ENCODE measurements around the gene HMCES.

The HMCES gene

DNA sequence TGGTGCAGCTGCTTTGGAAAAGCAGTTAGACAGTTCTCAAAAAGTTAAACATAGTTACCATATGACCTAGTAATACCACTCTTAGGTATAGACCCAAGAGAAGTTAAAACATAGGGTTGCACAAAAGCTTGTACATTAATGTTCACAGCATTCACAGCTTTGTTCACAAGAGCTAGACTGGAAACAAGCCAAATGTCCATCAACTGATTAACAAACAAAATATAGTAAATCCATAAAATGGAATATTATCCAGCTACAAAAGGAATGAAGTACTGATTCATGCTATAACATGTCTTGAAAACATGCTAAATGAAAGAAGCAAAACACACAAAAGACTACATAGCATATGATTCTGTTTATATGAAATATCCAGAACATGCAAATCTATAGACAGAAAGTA lies 32.0 kb upstream of the HMCES start:
- no peak for DNase-seq (ENCODE audit: low read depth)
- no peak overlapping the region for H3K4me3 ChIP-seq (replicated peaks; ENCODE audit: low read depth, low read length)
- TF ChIP-seq CTCF (IDR thresholded peaks at IDR 0.05; ENCODE audit: low read length, missing control alignments), result no peak

GRCh38 chr3:129248286-129248979 lies 30.2 kb upstream of the HMCES start:
- TF ChIP-seq CTCF (IDR thresholded peaks at IDR 0.05; ENCODE audit: low read length, missing control alignments), result no peak
- DNase-seq (ENCODE audit: low read depth), result no peak
- H3K4me3 ChIP-seq (replicated peaks; ENCODE audit: low read depth, low read length), result peak overlapping the region; percentile 99

DNA sequence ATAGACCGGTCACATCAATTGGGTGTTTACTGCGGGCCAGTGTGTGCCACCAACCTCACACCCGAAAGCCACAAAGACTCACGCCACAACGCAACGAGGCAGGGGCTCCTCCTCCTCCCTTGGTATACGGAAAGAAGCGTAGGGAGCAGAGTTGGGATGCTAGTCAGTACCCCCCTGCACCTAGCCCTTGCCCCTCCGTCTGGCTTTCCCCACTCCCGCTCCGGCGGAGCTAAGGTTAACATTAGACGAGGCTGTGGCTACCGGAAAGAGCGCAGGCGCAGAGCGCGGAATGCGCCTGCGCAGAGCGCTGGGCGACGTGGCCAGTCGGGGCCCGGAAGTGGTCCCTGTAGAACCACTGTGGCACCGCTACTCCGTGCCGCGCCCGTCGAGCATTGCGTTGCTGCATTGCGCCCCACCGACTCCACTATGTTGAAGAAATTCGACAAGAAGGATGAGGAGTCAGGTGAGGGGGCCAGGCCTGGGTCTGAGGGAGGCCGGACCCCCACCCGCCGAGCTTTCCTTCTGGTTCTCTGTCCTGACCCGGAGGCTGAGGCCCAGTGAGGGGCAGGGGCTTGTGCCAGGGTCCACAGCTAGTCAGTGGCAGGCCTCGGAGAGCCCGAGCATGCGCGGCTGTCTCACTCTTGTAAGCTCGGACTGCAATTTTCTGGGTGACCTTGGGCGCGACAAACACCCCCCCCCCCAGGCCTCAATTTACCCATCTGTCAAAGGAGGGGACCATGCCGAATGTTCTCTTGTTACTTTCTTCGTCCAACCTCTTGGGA lies 29.2 kb upstream of the HMCES start, which contains the start of gene COPG1:
COPG1 (plus strand) TSS at position 323 of the 782 bp plus-strand sequence; CDS start at position 427, 104 bp downstream.
- no peak for TF ChIP-seq CTCF (IDR thresholded peaks at IDR 0.05; ENCODE audit: low read length, missing control alignments)
- H3K4me3 ChIP-seq (replicated peaks; ENCODE audit: low read depth, low read length), result peak within 1 kb of the TSS; percentile 99
- DNase-seq (ENCODE audit: low read depth), result peak; percentile 90

- TF ChIP-seq CTCF (IDR thresholded peaks at IDR 0.05; ENCODE audit: low read length, missing control alignments), result no peak
- DNase-seq (ENCODE audit: low read depth), result no peak
- no peak overlapping the region for H3K4me3 ChIP-seq (replicated peaks; ENCODE audit: low read depth, low read length)
These were observed 25.9 kb upstream of the HMCES start for GRCh38 chr3:129252748-129253147.

- TF ChIP-seq CTCF (IDR thresholded peaks at IDR 0.05; ENCODE audit: low read length, missing control alignments), result no peak
- no peak overlapping the region for H3K4me3 ChIP-seq (replicated peaks; ENCODE audit: low read depth, low read length)
These were observed 24.0 kb upstream of the HMCES start for GRCh38 chr3:129254536-129255230.

DNA sequence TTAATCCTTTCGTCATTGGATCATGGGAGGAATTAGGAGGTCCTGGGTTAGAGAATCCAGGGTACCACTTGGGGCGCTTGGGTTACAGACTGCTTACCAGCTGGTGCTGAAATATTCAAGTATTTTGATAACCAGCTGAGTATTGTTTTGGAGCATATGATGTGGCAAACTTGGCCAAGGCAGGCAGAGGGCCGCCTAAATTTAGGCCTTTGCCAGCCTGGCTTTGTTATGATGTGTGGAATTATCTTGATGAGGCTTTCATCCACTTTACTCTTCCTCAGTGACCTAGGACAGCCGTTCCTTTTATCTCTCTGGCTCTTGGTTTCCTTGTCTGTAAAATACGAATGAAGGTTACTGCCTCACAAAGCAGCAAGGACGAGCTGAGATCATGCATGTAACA lies 22.4 kb upstream of the HMCES start:
- TF ChIP-seq CTCF (IDR thresholded peaks at IDR 0.05; ENCODE audit: low read length, missing control alignments), result no peak
- DNase-seq (ENCODE audit: low read depth), result no peak
- H3K4me3 ChIP-seq (replicated peaks; ENCODE audit: low read depth, low read length), result no peak overlapping the region

More at GRCh38 chr3:129254536-129255230, 24.0 kb upstream of the HMCES start:
- DNase-seq (ENCODE audit: low read depth), result no peak
